Measurements from ENCODE around the gene GNRHR.
"Not testable (repeated sequence)": the region's sequence is repeated elsewhere in the genome, so short reads cannot be mapped to it uniquely, and the experiment has no call there.

The GNRHR gene

DNA sequence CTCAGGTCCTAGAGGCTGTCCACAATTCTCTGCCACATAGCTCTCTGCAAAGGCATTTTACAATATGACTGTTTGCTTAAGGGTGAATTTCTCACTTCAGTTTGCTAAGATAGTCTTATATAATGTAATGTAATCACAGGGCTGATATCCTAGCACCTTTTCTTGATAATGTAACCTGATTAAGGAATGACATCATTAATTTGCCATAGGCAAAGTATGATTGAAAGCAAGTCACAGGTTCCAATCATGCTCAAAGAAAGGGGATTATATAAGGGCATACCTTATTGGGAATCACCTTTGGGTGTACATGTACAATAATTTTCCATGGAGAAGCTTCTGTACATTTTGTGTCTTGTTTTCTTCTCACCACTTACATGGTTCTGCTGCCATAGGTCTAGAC lies 18.9 kb downstream of the GNRHR start:
- no peaks in the 10 kb centered on the region for H3K27me3 ChIP-seq (ENCODE audit: control insufficient read depth in 2 of 2, insufficient read depth in 2 of 2, low read length in 2 of 2)
- no peak overlapping the region for H3K9ac ChIP-seq (ENCODE audit: low read depth in 1 of 2, low read length in 2 of 2)
- no peaks in the 10 kb centered on the region for H3K4me1 ChIP-seq (ENCODE audit: control insufficient read depth in 2 of 2, insufficient read depth in 2 of 2, low read length in 2 of 2)
- H3K27ac ChIP-seq (ENCODE audit: low read depth in 2 of 2, low read length in 2 of 2) = no peak overlapping the region
- H3K4me3 ChIP-seq (ENCODE audit: low read length in 2 of 2) = no peak overlapping the region
- H3K36me3 ChIP-seq (ENCODE audit: control insufficient read depth in 2 of 2, insufficient read depth in 2 of 2, low read length in 2 of 2) = no peaks in the 10 kb centered on the region
- no peaks in the 10 kb centered on the region for H3K9me3 ChIP-seq (ENCODE audit: control insufficient read depth in 2 of 2, low read length in 2 of 2)

DNA sequence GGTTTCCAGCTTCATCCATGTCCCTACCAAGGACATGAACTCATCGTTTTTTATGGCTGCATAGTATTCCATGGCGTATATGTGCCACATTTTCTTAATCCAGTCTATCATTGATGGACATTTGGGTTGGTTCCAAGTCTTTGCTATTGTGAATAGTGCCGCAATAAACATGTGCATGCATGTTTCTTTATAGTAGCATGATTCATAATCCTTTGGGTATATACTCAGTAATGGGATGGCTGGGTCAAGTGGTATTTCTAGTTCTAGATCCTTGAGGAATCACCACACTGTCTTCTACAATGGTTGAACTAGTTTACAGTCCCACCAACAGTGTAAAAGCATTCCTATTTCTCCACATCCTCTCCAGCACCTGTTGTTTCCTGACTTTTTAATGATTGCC lies 23.7 kb downstream of the GNRHR start:
- not testable (repeated sequence) for H3K27me3 ChIP-seq (ENCODE audit: control insufficient read depth in 2 of 2, insufficient read depth in 2 of 2, low read length in 2 of 2); H3K27ac ChIP-seq (ENCODE audit: low read depth in 2 of 2, low read length in 2 of 2); H3K4me1 ChIP-seq (ENCODE audit: control insufficient read depth in 2 of 2, insufficient read depth in 2 of 2, low read length in 2 of 2); H3K9me3 ChIP-seq (ENCODE audit: control insufficient read depth in 2 of 2, low read length in 2 of 2); H3K9ac ChIP-seq (ENCODE audit: low read depth in 1 of 2, low read length in 2 of 2); H3K36me3 ChIP-seq (ENCODE audit: control insufficient read depth in 2 of 2, insufficient read depth in 2 of 2, low read length in 2 of 2); H3K4me3 ChIP-seq (ENCODE audit: low read length in 2 of 2)

DNA sequence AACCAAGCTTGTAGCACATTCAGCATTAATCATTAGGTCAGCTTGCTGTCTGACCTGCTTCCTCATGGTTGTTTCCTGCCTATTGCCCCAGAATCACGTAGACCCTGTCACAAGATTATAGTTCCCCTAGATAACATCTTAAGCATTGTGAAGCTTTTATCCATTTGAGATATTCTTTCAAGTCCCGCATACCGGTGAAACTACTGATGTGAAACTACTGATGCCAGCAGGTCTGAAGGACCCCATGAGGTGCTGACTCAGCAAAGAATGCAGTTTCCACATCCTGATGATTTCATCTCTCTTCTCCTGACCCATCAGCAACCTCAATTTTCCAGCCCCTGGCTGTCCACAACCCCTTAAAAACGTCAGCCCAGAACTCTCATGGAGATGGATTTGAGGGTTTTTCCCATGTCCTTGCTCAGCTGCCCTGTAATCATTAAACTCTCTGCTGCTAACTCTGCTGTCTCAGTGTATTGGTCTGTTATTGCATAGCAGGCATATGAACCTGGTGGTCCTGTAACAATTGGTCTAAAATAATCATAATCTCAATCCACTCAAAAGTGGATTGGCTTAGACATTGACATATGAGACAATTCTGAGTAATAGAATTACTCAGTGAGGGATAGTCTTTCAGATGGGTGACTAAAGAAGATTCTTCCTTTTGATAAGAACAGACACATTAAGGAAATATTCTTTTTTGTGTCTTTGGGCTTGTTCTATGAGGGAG lies 26.9 kb downstream of the GNRHR start:
- Histone ChIP-seq H3K4me1 (ENCODE audit: control insufficient read depth in 2 of 2, insufficient read depth in 2 of 2, low read length in 2 of 2) (no peaks in the 10 kb centered on the region), H3K27ac (ENCODE audit: low read depth in 2 of 2, low read length in 2 of 2) (no peak overlapping the region), H3K9ac (ENCODE audit: low read depth in 1 of 2, low read length in 2 of 2) (no peak overlapping the region), H3K27me3 (ENCODE audit: control insufficient read depth in 2 of 2, insufficient read depth in 2 of 2, low read length in 2 of 2) (no peaks in the 10 kb centered on the region), H3K36me3 (ENCODE audit: control insufficient read depth in 2 of 2, insufficient read depth in 2 of 2, low read length in 2 of 2) (no peaks in the 10 kb centered on the region), H3K9me3 (ENCODE audit: control insufficient read depth in 2 of 2, low read length in 2 of 2) (no peaks in the 10 kb centered on the region), H3K4me3 (ENCODE audit: low read length in 2 of 2) (no peak overlapping the region)

DNA sequence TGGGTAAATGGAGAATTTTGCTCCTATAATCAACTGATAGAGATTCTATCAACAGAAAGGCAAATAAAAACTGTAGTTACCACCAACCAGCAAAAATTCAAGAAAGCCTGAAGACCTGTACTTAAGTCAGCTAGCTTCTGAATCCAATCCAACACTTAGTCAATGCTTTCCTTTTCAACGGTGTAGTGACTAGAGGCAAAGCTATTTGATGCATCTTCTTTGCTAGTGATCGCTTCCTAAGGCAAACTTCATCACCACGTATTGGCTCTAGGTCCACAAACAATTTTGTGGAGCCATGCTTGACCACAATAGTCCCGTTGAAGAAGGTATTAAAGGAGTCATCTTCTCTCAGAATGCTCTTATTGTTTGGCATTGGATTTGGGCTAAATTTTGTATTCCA lies 28.2 kb downstream of the GNRHR start:
- H3K4me1 ChIP-seq (ENCODE audit: control insufficient read depth in 2 of 2, insufficient read depth in 2 of 2, low read length in 2 of 2) = no peaks in the 10 kb centered on the region
- no peaks in the 10 kb centered on the region for H3K27me3 ChIP-seq (ENCODE audit: control insufficient read depth in 2 of 2, insufficient read depth in 2 of 2, low read length in 2 of 2)
- H3K9me3 ChIP-seq (ENCODE audit: control insufficient read depth in 2 of 2, low read length in 2 of 2) = no peaks in the 10 kb centered on the region
- no peak overlapping the region for H3K4me3 ChIP-seq (ENCODE audit: low read length in 2 of 2)
- no peak overlapping the region for H3K27ac ChIP-seq (ENCODE audit: low read depth in 2 of 2, low read length in 2 of 2)
- no peak overlapping the region for H3K9ac ChIP-seq (ENCODE audit: low read depth in 1 of 2, low read length in 2 of 2)
- peaks cover 0 to 1% of the 10 kb centered on the region in 2 donors for H3K36me3 ChIP-seq (ENCODE audit: control insufficient read depth in 2 of 2, insufficient read depth in 2 of 2, low read length in 2 of 2)

DNA sequence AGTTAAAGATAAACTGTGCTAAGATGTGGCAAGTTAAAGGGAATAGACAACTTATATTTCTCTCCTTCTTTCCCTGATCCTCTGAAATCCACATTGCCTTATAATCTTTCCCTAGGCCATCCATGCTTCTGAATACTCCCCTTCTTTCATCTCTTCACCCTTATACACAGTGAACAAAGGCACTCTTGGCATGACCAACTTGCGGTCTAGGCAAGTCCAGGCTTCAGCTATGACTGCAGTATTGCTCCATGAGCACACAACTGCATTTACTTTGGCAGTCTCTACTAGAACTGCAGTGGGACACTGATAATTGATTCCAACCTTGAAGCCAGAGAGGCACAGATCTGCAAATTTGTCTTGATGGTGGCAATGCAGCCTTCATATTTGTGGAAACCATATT lies 29.1 kb downstream of the GNRHR start:
- Histone ChIP-seq H3K9me3 (ENCODE audit: control insufficient read depth in 2 of 2, low read length in 2 of 2) (no peaks in the 10 kb centered on the region), H3K4me1 (ENCODE audit: control insufficient read depth in 2 of 2, insufficient read depth in 2 of 2, low read length in 2 of 2) (no peaks in the 10 kb centered on the region), H3K4me3 (ENCODE audit: low read length in 2 of 2) (no peak overlapping the region), H3K27ac (ENCODE audit: low read depth in 2 of 2, low read length in 2 of 2) (no peak overlapping the region), H3K36me3 (ENCODE audit: control insufficient read depth in 2 of 2, insufficient read depth in 2 of 2, low read length in 2 of 2) (peaks cover 0 to 10% of the 10 kb centered on the region in 2 donors), H3K9ac (ENCODE audit: low read depth in 1 of 2, low read length in 2 of 2) (no peak overlapping the region), H3K27me3 (ENCODE audit: control insufficient read depth in 2 of 2, insufficient read depth in 2 of 2, low read length in 2 of 2) (no peaks in the 10 kb centered on the region)

DNA sequence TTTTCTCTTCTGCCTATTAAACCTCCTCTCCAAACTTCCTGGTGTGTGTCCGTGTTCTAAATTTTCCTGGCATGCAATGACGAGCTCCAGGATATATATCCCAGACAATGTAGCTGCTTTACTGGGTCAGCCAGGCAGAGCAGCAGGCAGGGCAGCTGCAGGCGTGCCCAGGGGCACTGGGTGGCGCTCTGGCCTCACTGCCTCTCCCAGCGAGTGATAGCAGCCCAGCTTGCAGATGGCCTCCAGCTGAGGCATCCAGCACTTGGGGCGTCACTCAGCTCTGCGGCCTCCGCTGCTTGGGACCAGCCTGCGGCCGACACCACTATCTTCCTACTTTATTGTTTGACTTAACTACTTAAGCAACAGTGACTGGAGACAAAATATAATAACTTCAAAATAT lies 30.2 kb downstream of the GNRHR start:
- Histone ChIP-seq H3K9me3 (ENCODE audit: control insufficient read depth in 2 of 2, low read length in 2 of 2) (no peaks in the 10 kb centered on the region), H3K4me3 (ENCODE audit: low read length in 2 of 2) (no peak overlapping the region), H3K27me3 (ENCODE audit: control insufficient read depth in 2 of 2, insufficient read depth in 2 of 2, low read length in 2 of 2) (no peaks in the 10 kb centered on the region), H3K9ac (ENCODE audit: low read depth in 1 of 2, low read length in 2 of 2) (no peak overlapping the region), H3K4me1 (ENCODE audit: control insufficient read depth in 2 of 2, insufficient read depth in 2 of 2, low read length in 2 of 2) (no peaks in the 10 kb centered on the region), H3K36me3 (ENCODE audit: control insufficient read depth in 2 of 2, insufficient read depth in 2 of 2, low read length in 2 of 2) (peaks cover 0 to 11% of the 10 kb centered on the region in 2 donors), H3K27ac (ENCODE audit: low read depth in 2 of 2, low read length in 2 of 2) (no peak overlapping the region)

DNA sequence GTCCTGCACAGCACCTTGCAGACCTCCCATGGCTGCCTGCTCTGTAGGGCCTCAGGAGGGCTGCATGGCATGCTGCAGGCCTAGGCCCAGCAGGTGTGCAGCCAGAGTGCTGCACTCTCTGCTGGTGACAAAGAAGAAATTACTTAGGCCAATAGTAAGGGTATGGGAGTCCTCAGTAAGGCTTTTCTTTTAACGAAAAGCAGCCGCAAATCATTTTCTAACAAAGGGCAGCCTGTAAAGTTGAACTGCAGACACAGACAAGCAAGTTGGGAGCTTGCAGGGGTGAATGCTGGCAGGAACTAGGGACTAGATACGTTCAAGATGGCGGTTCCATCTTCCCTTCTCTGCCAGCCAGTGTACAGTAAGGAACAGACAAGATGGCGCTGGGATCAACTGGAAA lies 30.8 kb downstream of the GNRHR start:
- Histone ChIP-seq H3K9ac (ENCODE audit: low read depth in 1 of 2, low read length in 2 of 2) (no peak overlapping the region), H3K27ac (ENCODE audit: low read depth in 2 of 2, low read length in 2 of 2) (no peak overlapping the region), H3K36me3 (ENCODE audit: control insufficient read depth in 2 of 2, insufficient read depth in 2 of 2, low read length in 2 of 2) (peaks cover 0 to 11% of the 10 kb centered on the region in 2 donors), H3K4me3 (ENCODE audit: low read length in 2 of 2) (no peak overlapping the region), H3K4me1 (ENCODE audit: control insufficient read depth in 2 of 2, insufficient read depth in 2 of 2, low read length in 2 of 2) (no peaks in the 10 kb centered on the region), H3K9me3 (ENCODE audit: control insufficient read depth in 2 of 2, low read length in 2 of 2) (no peaks in the 10 kb centered on the region), H3K27me3 (ENCODE audit: control insufficient read depth in 2 of 2, insufficient read depth in 2 of 2, low read length in 2 of 2) (no peaks in the 10 kb centered on the region)

DNA sequence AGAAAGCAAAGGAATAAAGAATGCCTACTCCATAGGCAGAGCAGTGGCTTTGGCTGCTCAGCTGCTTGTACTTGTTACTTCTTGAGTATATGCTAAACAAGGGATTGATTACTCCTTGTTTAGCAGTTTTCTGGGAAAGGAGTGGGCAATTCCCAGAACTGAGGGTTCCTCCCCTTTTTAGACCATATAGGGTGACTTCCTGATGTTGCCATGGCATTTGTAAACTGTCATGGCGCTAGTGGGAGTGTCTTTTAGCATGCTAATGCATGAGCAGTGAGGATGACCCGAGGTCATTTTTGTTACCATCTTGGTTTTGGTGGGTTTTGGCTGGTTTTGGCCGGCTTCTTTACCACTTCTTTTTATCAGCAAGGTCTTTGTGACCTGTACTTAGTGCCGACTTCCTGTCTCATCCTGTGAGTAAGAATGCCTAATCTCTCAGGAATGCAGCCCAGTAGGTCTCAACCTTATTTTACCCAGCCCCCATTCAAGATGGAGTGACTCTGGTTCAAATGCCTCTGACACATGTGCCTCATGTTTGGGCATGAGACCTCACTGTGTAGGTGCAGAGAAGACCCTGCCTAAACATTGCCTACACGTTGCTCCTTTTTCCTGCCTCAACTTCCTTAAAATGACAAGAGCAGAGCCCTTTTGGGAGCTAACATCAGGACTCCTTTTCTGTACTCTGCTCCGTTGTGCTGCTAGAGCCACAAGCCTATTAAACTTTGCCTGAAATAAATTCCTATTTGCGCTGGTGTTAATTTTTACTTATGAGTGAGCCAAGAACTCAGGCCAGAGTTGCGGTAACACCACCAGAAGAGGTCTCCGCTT lies 32.2 kb downstream of the GNRHR start:
- H3K27ac ChIP-seq (ENCODE audit: low read depth in 2 of 2, low read length in 2 of 2) = no peak overlapping the region
- H3K9ac ChIP-seq (ENCODE audit: low read depth in 1 of 2, low read length in 2 of 2) = no peak overlapping the region
- H3K4me1 ChIP-seq (ENCODE audit: control insufficient read depth in 2 of 2, insufficient read depth in 2 of 2, low read length in 2 of 2) = no peaks in the 10 kb centered on the region
- H3K9me3 ChIP-seq (ENCODE audit: control insufficient read depth in 2 of 2, low read length in 2 of 2) = no peaks in the 10 kb centered on the region
- H3K4me3 ChIP-seq (ENCODE audit: low read length in 2 of 2) = no peak overlapping the region
- H3K36me3 ChIP-seq (ENCODE audit: control insufficient read depth in 2 of 2, insufficient read depth in 2 of 2, low read length in 2 of 2) = peaks cover 0 to 11% of the 10 kb centered on the region in 2 donors
- no peaks in the 10 kb centered on the region for H3K27me3 ChIP-seq (ENCODE audit: control insufficient read depth in 2 of 2, insufficient read depth in 2 of 2, low read length in 2 of 2)

DNA sequence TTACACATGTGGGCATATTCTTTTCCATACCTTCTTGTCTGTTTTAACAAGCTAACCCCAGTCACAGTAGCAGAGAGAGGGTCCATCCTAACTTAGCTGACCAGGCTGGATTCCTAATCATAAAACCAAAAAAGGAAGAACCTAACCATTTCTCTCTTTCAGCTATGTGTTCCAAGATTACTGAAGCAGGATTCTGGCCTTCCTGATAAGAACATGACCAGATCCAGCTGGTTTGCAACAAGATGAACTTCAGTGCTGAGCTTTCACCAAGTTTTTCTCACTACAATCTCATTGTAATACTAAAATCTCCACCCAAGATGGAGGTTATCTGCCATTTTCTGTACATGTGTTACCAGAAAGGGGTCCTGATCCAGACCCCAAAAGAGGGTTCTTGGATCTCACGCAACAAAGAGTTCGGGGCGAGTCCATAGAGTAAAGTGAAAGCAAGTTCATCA lies 32.8 kb downstream of the GNRHR start:
- Histone ChIP-seq H3K27me3 (ENCODE audit: control insufficient read depth in 2 of 2, insufficient read depth in 2 of 2, low read length in 2 of 2) (no peaks in the 10 kb centered on the region), H3K27ac (ENCODE audit: low read depth in 2 of 2, low read length in 2 of 2) (no peak overlapping the region), H3K9ac (ENCODE audit: low read depth in 1 of 2, low read length in 2 of 2) (no peak overlapping the region)

DNA sequence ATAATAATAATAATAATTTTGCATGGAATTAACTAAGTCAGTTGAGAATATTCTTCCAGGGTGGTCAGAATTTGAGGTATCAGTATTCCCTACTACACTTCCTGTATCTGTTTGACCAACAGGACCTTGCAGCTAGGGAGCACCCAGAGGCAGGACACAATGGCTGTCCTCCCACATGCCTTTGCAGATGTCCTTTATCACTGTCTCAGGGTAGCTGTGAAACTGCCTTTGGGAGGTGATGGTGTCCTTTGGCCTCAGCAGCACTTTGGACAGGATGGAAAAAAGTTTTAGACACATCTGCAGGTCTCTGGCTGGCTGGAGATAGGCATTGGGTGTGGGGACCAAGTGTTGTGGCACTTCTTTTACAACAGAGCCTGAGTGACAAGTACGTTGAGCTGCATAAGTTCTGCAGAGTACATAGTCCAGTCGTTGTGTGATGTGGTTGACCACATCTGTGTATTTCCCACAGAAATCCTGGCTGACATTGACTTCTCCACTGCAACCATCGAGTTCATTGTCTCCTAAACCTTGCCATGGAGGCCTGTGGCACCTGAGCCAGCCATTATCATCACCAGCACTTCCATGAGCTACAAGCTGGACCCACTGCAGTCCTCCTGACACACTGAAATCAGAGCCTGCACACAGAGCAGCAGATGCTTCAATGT lies 34.1 kb downstream of the GNRHR start:
- Histone ChIP-seq H3K36me3 (ENCODE audit: control insufficient read depth in 2 of 2, insufficient read depth in 2 of 2, low read length in 2 of 2) (peaks cover 0 to 11% of the 10 kb centered on the region in 2 donors), H3K9me3 (ENCODE audit: control insufficient read depth in 2 of 2, low read length in 2 of 2) (no peaks in the 10 kb centered on the region), H3K27me3 (ENCODE audit: control insufficient read depth in 2 of 2, insufficient read depth in 2 of 2, low read length in 2 of 2) (no peaks in the 10 kb centered on the region), H3K27ac (ENCODE audit: low read depth in 2 of 2, low read length in 2 of 2) (no peak overlapping the region), H3K9ac (ENCODE audit: low read depth in 1 of 2, low read length in 2 of 2) (no peak overlapping the region), H3K4me3 (ENCODE audit: low read length in 2 of 2) (no peak overlapping the region), H3K4me1 (ENCODE audit: control insufficient read depth in 2 of 2, insufficient read depth in 2 of 2, low read length in 2 of 2) (no peaks in the 10 kb centered on the region)

More for the DNA sequence above, 32.8 kb downstream of the GNRHR start:
- no peaks in the 10 kb centered on the region for H3K9me3 ChIP-seq (ENCODE audit: control insufficient read depth in 2 of 2, low read length in 2 of 2)
- no peaks in the 10 kb centered on the region for H3K4me1 ChIP-seq (ENCODE audit: control insufficient read depth in 2 of 2, insufficient read depth in 2 of 2, low read length in 2 of 2)
- peaks cover 0 to 11% of the 10 kb centered on the region in 2 donors for H3K36me3 ChIP-seq (ENCODE audit: control insufficient read depth in 2 of 2, insufficient read depth in 2 of 2, low read length in 2 of 2)
- H3K4me3 ChIP-seq (ENCODE audit: low read length in 2 of 2) = no peak overlapping the region
